AG10803 (cell line): ENCODE measurements around the gene NFS1.

Experiments used
- DNase-seq: peaks from one replicate; pipeline ENCODE4 v3.0.0; 2010; ENCODE audit warnings: low read depth
- H3K4me3 ChIP-seq: 2 replicates; pipeline ENCODE4 v1.5.1; 2011; ENCODE audit warnings: mild to moderate bottlenecking, low read length, control low read depth
- CTCF ChIP-seq: conservative IDR thresholded peaks from 2 replicates; pipeline ENCODE4 v1.5.1; 2011; ENCODE audit warnings: mild to moderate bottlenecking, low read length, control low read depth, inconsistent platforms

The NFS1 gene

GRCh38 chr20:35629427-35630145 is 69.6 kb downstream of the NFS1 start:
- no peak for DNase-seq

GRCh38 chr20:35627121-35627520 is 72.0 kb downstream of the NFS1 start:
- no peak overlapping the region for H3K4me3 ChIP-seq
- TF ChIP-seq CTCF = no peak
- DNase-seq = no peak

More at GRCh38 chr20:35629427-35630145, 69.6 kb downstream of the NFS1 start:
- no peak overlapping the region for H3K4me3 ChIP-seq
- TF ChIP-seq CTCF = no peak

GRCh38 chr20:35626386-35627001 is 72.7 kb downstream of the NFS1 start:
- H3K4me3 ChIP-seq = no peak overlapping the region
- DNase-seq = no peak
- no peak for TF ChIP-seq CTCF

GRCh38 chr20:35625584-35626385 is 73.4 kb downstream of the NFS1 start:
- no peak for TF ChIP-seq CTCF
- no peak overlapping the region for H3K4me3 ChIP-seq
- no peak for DNase-seq

GRCh38 chr20:35621560-35621946 is 77.6 kb downstream of the NFS1 start:
- no peak for DNase-seq
- no peak for TF ChIP-seq CTCF
- H3K4me3 ChIP-seq = no peak overlapping the region

- DNase-seq = no peak
- H3K4me3 ChIP-seq = no peak overlapping the region
- no peak for TF ChIP-seq CTCF
Measured at GRCh38 chr20:35620818-35621559, 78.2 kb downstream of the NFS1 start.
